HFF-Myc (cell line): Measurements from ENCODE around the gene BRINP1.

Source experiments
- DNase-seq: peaks from one replicate; pipeline ENCODE4 v3.0.0-alpha.2; 2011; ENCODE audit warnings: low read depth; ENCODE audit errors: extremely low read depth
- H3K4me3 ChIP-seq: replicated peaks from 2 replicates; pipeline ENCODE4 v1.5.1; 2011; ENCODE audit warnings: low read depth, mild to moderate bottlenecking, control low read depth, low read length
- CTCF ChIP-seq: IDR thresholded peaks from 2 replicates; pipeline ENCODE4 v1.5.1; 2012; ENCODE audit warnings: mild to moderate bottlenecking, low read depth, low read length, control low read depth; ENCODE audit errors: missing control alignments

Gene BRINP1

GRCh38 chr9:119157196-119157595 is 212.0 kb downstream of the BRINP1 start:
- no peak for DNase-seq
- no peak for TF ChIP-seq CTCF
- no peak overlapping the region for H3K4me3 ChIP-seq

GRCh38 chr9:119156354-119156753 is 212.9 kb downstream of the BRINP1 start:
- no peak for TF ChIP-seq CTCF
- no peak overlapping the region for H3K4me3 ChIP-seq
- no peak for DNase-seq

- H3K4me3 ChIP-seq, result no peak overlapping the region
- TF ChIP-seq CTCF, result no peak
- DNase-seq, result no peak
Observed at GRCh38 chr9:119154527-119154926, 214.7 kb downstream of the BRINP1 start.

- H3K4me3 ChIP-seq, result no peak overlapping the region
- DNase-seq, result no peak
- TF ChIP-seq CTCF, result no peak
Observed at GRCh38 chr9:119153402-119153801, 215.8 kb downstream of the BRINP1 start.

- no peak overlapping the region for H3K4me3 ChIP-seq
- TF ChIP-seq CTCF, result no peak
- no peak for DNase-seq
Observed at GRCh38 chr9:119148855-119149254, 220.4 kb downstream of the BRINP1 start.

GRCh38 chr9:119137479-119137878 is 231.8 kb downstream of the BRINP1 start:
- no peak for DNase-seq
- H3K4me3 ChIP-seq, result no peak overlapping the region
- TF ChIP-seq CTCF, result no peak

- H3K4me3 ChIP-seq, result no peak overlapping the region
- DNase-seq, result no peak
Observed at GRCh38 chr9:119126040-119126439, 243.2 kb downstream of the BRINP1 start.

More at GRCh38 chr9:119126040-119126439, 243.2 kb downstream of the BRINP1 start:
- no peak for TF ChIP-seq CTCF
